ENCODE measurements around the gene OGA. TPM values are rescaled to one million over a fixed set of nuclear protein-coding genes. Genes with fewer than 3 reads are reported as not detected.
A peak's percentile ranks its signal among the peaks of the same experiment; 100 is the strongest.

The OGA gene
- total and polyA plus RNA-seq, 2 donors = 104 to 154 TPM

DNA sequence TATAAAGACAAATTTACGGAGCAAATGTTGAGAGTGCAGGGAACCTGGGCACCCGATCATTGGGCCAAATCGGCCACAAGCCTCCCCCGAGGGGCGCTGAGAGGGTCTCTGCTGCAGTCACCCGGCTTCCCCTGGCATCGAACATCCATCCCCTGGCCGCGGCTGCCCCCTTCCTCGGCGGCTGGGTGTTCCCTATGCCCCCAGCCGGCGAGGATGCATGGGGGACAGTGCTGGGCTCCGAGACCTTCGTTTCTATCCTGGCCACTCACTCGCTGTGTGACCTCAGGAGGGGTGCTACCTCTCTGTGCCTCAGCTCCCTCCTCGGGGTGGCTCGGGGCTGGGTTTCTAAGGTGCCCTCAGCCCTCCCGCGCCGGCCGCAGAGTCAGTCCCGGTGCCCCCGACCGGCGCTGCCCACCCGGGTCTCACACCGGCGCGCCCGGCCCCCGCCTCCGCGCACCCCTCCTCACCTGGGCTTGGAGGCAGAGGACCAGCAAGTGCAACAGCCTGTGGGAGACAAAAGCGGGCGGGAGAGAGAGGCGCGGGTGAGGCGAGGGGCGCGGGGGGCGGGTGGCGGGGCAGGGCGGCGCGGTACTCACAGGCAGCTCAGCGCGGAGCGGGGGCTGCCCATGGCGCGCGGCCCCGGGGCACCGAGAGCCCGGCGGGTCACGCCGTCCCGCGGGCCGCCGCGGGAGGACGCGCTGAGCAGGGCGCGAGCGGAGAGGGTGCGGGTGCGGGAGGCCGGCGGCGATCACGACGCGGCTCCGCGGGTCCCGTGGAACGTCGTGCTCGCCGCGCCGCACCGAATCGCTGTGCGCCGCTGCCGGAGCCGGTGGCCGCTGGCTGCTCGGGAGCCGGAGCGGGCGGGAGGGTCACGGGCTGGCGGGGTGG lies 42.7 kb downstream of the OGA start, which contains the start of gene FGF8:
FGF8 (minus strand) TSS at position 842 of the 888 bp plus-strand sequence; CDS start at position 628, 214 bp downstream.
- no peaks in the 10 kb centered on the region for H3K36me3 ChIP-seq (ENCODE audit: control insufficient read depth in 2 of 2, insufficient read depth in 2 of 2, low read length in 1 of 2)
- DNase-seq (ENCODE audit: low read depth in 6 of 9, low spot score in 9 of 9) = no peak
- peaks cover 0 to 17% of the 10 kb centered on the region in 2 donors for H3K9me3 ChIP-seq (ENCODE audit: control insufficient read depth in 2 of 2, insufficient read depth in 1 of 2, low read length in 1 of 2)
- peaks cover 12 to 23% of the 10 kb centered on the region in 2 donors for H3K4me1 ChIP-seq (ENCODE audit: control insufficient read depth in 2 of 2, insufficient read depth in 2 of 2, low read length in 2 of 2)
- peak within 1 kb of the TSS in 1 of 2 donors; percentile 15 for H3K4me3 ChIP-seq (ENCODE audit: low read length in 2 of 2)
- no peak within 1 kb of the TSS for H3K27ac ChIP-seq (ENCODE audit: low read depth in 1 of 2, low read length in 1 of 2)
- peaks cover 78 to 95% of the 10 kb centered on the region in 2 donors for H3K27me3 ChIP-seq (ENCODE audit: control insufficient read depth in 2 of 2, insufficient read depth in 1 of 2, low read length in 1 of 2)
- 4% methylated on average over 98 of the region's 98 CpGs for WGBS

DNA sequence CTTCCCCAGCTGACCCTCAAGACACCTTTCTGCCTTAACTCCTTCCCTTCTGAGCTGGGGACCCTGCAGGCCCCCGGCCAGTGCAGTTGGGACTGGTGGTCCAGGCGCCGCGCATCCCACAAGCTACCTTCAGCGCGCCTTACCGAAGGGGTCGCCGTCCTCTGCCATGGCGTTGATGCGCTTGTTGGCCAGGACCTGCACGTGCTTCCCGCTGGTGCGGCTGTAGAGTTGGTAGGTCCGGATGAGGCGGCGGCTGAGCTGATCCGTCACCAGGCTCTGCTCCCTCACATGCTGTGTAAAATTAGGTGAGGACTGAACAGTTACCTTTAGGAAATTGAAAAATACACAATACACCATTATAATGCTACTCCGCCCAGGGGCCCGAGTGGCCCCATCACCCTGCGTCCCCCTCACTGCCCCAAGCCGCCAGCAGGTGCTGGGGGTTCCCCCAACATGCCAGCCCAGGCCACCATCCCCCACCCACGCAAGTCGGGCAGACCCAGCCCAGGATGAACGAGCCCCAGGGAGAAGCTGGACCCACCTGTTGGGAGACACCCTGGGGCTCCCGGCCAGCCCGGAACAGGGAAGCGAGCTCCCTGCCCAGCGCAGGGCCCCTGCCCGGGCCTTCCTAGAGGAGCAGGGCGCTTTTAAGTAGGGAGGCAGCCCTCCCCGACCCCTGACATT lies 43.5 kb downstream of the OGA start:
- Histone ChIP-seq H3K9me3 (ENCODE audit: control insufficient read depth in 2 of 2, insufficient read depth in 1 of 2, low read length in 1 of 2) (peaks cover 0 to 17% of the 10 kb centered on the region in 2 donors), H3K27me3 (ENCODE audit: control insufficient read depth in 2 of 2, insufficient read depth in 1 of 2, low read length in 1 of 2) (peaks cover 72 to 95% of the 10 kb centered on the region in 2 donors), H3K27ac (ENCODE audit: low read depth in 1 of 2, low read length in 1 of 2) (no peak overlapping the region), H3K4me1 (ENCODE audit: control insufficient read depth in 2 of 2, insufficient read depth in 2 of 2, low read length in 2 of 2) (peaks cover 9 to 18% of the 10 kb centered on the region in 2 donors), H3K36me3 (ENCODE audit: control insufficient read depth in 2 of 2, insufficient read depth in 2 of 2, low read length in 1 of 2) (no peaks in the 10 kb centered on the region), H3K4me3 (ENCODE audit: low read length in 2 of 2) (no peak overlapping the region)
- DNase-seq (ENCODE audit: low read depth in 6 of 9, low spot score in 9 of 9) = no peak
- WGBS = 12% methylated on average over 32 of the region's 32 CpGs

GRCh38 chr10:101773923-101774588 lies 44.2 kb downstream of the OGA start:
- no peaks in the 10 kb centered on the region for H3K36me3 ChIP-seq (ENCODE audit: control insufficient read depth in 2 of 2, insufficient read depth in 2 of 2, low read length in 1 of 2)
- H3K4me1 ChIP-seq (ENCODE audit: control insufficient read depth in 2 of 2, insufficient read depth in 2 of 2, low read length in 2 of 2) = peaks cover 3 to 11% of the 10 kb centered on the region in 2 donors
- no peak overlapping the region for H3K27ac ChIP-seq (ENCODE audit: low read depth in 1 of 2, low read length in 1 of 2)
- peaks cover 67 to 95% of the 10 kb centered on the region in 2 donors for H3K27me3 ChIP-seq (ENCODE audit: control insufficient read depth in 2 of 2, insufficient read depth in 1 of 2, low read length in 1 of 2)
- no peak for DNase-seq (ENCODE audit: low read depth in 6 of 9, low spot score in 9 of 9)
- H3K9me3 ChIP-seq (ENCODE audit: control insufficient read depth in 2 of 2, insufficient read depth in 1 of 2, low read length in 1 of 2) = peaks cover 0 to 10% of the 10 kb centered on the region in 2 donors
- 17% methylated on average over 13 of the region's 13 CpGs for WGBS
- no peak overlapping the region for H3K4me3 ChIP-seq (ENCODE audit: low read length in 2 of 2)

GRCh38 chr10:101772895-101773761 lies 45.1 kb downstream of the OGA start:
- Histone ChIP-seq H3K27me3 (ENCODE audit: control insufficient read depth in 2 of 2, insufficient read depth in 1 of 2, low read length in 1 of 2) (peaks cover 58 to 95% of the 10 kb centered on the region in 2 donors), H3K36me3 (ENCODE audit: control insufficient read depth in 2 of 2, insufficient read depth in 2 of 2, low read length in 1 of 2) (no peaks in the 10 kb centered on the region), H3K9me3 (ENCODE audit: control insufficient read depth in 2 of 2, insufficient read depth in 1 of 2, low read length in 1 of 2) (peaks cover 0 to 5% of the 10 kb centered on the region in 2 donors), H3K4me3 (ENCODE audit: low read length in 2 of 2) (no peak overlapping the region), H3K27ac (ENCODE audit: low read depth in 1 of 2, low read length in 1 of 2) (no peak overlapping the region), H3K4me1 (ENCODE audit: control insufficient read depth in 2 of 2, insufficient read depth in 2 of 2, low read length in 2 of 2) (peaks cover 0 to 5% of the 10 kb centered on the region in 2 donors)
- DNase-seq (ENCODE audit: low read depth in 6 of 9, low spot score in 9 of 9) = no peak
- WGBS = 25% methylated on average over 21 of the region's 21 CpGs

- Histone ChIP-seq H3K27ac (ENCODE audit: low read depth in 1 of 2, low read length in 1 of 2) (no peak overlapping the region), H3K36me3 (ENCODE audit: control insufficient read depth in 2 of 2, insufficient read depth in 2 of 2, low read length in 1 of 2) (no peaks in the 10 kb centered on the region), H3K4me3 (ENCODE audit: low read length in 2 of 2) (no peak overlapping the region), H3K27me3 (ENCODE audit: control insufficient read depth in 2 of 2, insufficient read depth in 1 of 2, low read length in 1 of 2) (peaks cover 49 to 95% of the 10 kb centered on the region in 2 donors), H3K4me1 (ENCODE audit: control insufficient read depth in 2 of 2, insufficient read depth in 2 of 2, low read length in 2 of 2) (peaks cover 0 to 5% of the 10 kb centered on the region in 2 donors), H3K9me3 (ENCODE audit: control insufficient read depth in 2 of 2, insufficient read depth in 1 of 2, low read length in 1 of 2) (peaks cover 0 to 5% of the 10 kb centered on the region in 2 donors)
- DNase-seq (ENCODE audit: low read depth in 6 of 9, low spot score in 9 of 9) = no peak
- 78% methylated on average over 6 of the region's 6 CpGs for WGBS
Measured at GRCh38 chr10:101772017-101772894, 46.0 kb downstream of the OGA start.

GRCh38 chr10:101771380-101771779 lies 46.9 kb downstream of the OGA start:
- H3K4me3 ChIP-seq (ENCODE audit: low read length in 2 of 2) = no peak overlapping the region
- H3K27ac ChIP-seq (ENCODE audit: low read depth in 1 of 2, low read length in 1 of 2) = no peak overlapping the region
- H3K4me1 ChIP-seq (ENCODE audit: control insufficient read depth in 2 of 2, insufficient read depth in 2 of 2, low read length in 2 of 2) = peaks cover 0 to 5% of the 10 kb centered on the region in 2 donors
- H3K27me3 ChIP-seq (ENCODE audit: control insufficient read depth in 2 of 2, insufficient read depth in 1 of 2, low read length in 1 of 2) = peaks cover 41 to 95% of the 10 kb centered on the region in 2 donors
- DNase-seq (ENCODE audit: low read depth in 6 of 9, low spot score in 9 of 9) = no peak
- H3K36me3 ChIP-seq (ENCODE audit: control insufficient read depth in 2 of 2, insufficient read depth in 2 of 2, low read length in 1 of 2) = no peaks in the 10 kb centered on the region
- WGBS = 93% methylated on average over 10 of the region's 10 CpGs
- H3K9me3 ChIP-seq (ENCODE audit: control insufficient read depth in 2 of 2, insufficient read depth in 1 of 2, low read length in 1 of 2) = peaks cover 0 to 5% of the 10 kb centered on the region in 2 donors

GRCh38 chr10:101770331-101771215 lies 47.7 kb downstream of the OGA start:
- no peaks in the 10 kb centered on the region for H3K36me3 ChIP-seq (ENCODE audit: control insufficient read depth in 2 of 2, insufficient read depth in 2 of 2, low read length in 1 of 2)
- H3K9me3 ChIP-seq (ENCODE audit: control insufficient read depth in 2 of 2, insufficient read depth in 1 of 2, low read length in 1 of 2) = peaks cover 0 to 5% of the 10 kb centered on the region in 2 donors
- H3K27ac ChIP-seq (ENCODE audit: low read depth in 1 of 2, low read length in 1 of 2) = no peak overlapping the region
- 81% methylated on average over 41 of the region's 41 CpGs for WGBS
- H3K27me3 ChIP-seq (ENCODE audit: control insufficient read depth in 2 of 2, insufficient read depth in 1 of 2, low read length in 1 of 2) = peaks cover 36 to 100% of the 10 kb centered on the region in 2 donors
- no peak overlapping the region for H3K4me3 ChIP-seq (ENCODE audit: low read length in 2 of 2)
- DNase-seq (ENCODE audit: low read depth in 6 of 9, low spot score in 9 of 9) = no peak
- H3K4me1 ChIP-seq (ENCODE audit: control insufficient read depth in 2 of 2, insufficient read depth in 2 of 2, low read length in 2 of 2) = peaks cover 0 to 5% of the 10 kb centered on the region in 2 donors
